Measurements from ENCODE around the gene PAPSS1. TPM values are rescaled to one million over a fixed set of nuclear protein-coding genes. Genes with fewer than 3 reads are reported as not detected.

Gene PAPSS1
- total and polyA plus RNA-seq, 9 of the 15 experiments (the other 6 are each of a cell fraction or from before 2014, with no cell fraction given): 21.1 to 53.9 (median 41.9) TPM

DNA sequence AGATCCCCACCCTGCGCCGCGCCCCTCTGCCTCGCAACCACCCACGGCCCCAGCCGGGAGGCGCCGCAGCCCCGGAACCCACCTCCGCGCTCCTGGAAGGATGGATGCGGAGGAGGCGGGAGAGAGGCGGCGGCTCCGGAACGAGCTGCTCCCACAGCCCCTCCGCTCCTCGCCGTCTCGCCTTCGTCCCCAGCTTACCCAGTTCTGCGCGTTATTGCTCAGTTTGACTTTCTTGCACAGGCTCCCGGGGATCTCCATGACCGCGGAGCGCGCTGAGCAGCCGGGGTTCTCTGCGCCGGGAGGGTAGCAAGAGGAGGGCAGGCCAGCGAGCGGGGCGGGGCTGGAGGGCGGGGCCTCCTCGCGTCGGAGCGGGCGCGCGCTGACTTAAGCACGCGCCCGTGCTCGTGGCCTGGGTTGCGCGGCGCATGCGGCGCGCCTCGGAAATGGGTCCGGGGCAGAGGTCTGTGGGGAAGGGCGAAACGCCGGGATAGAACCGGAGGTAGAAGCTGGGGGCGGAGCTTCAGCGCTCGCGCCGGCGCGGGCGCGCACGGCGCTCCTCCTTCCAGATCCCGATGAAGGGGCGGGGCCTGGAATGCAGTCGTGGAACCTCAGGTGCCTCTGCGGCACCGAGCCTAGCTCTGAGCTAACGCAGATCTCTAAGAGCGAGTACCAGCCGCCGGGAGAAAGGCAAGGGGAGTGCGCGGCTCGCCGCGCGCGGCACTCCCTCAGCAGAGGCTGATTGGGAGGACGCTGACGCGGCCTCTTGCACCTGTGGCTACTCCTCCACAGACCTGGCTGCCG is at the start of gene PAPSS1 (continued):
- TF ChIP-seq MECOM (CRISPR knock-in tag; IDR thresholded peaks at IDR 0.05) (no peak), ZNF12 (CRISPR knock-in tag; IDR thresholded peaks at IDR 0.05) (no peak), ZKSCAN3 (CRISPR knock-in tag; IDR thresholded peaks at IDR 0.05) (no peak), SPI1 (IDR thresholded peaks at IDR 0.05; ENCODE audit: borderline replicate concordance, low read depth, low read length) (no peak), IRF2 (CRISPR knock-in tag; IDR thresholded peaks at IDR 0.05) (no peak), TFAM (CRISPR knock-in tag; conservative IDR thresholded peaks at IDR 0.05) (no peak), CBX3 (IDR thresholded peaks at IDR 0.05; ENCODE audit: borderline replicate concordance in 1 of 2, low read length in 2 of 2) (no peak), GTF2B (IDR thresholded peaks at IDR 0.05; ENCODE audit: extremely low read depth, insufficient read length) (no peak), HDGF (IDR thresholded peaks at IDR 0.05) (no peak), ZNF561 (CRISPR knock-in tag; conservative IDR thresholded peaks at IDR 0.05) (no peak), TCFL5 (CRISPR knock-in tag; conservative IDR thresholded peaks at IDR 0.05) (no peak), BRF1 (IDR thresholded peaks at IDR 0.05; ENCODE audit: borderline replicate concordance, extremely low read depth, insufficient read length) (no peak), COPS2 (conservative IDR thresholded peaks at IDR 0.05) (no peak), SLC30A9 (CRISPR knock-in tag; IDR thresholded peaks at IDR 0.05) (no peak), ZNF224 (CRISPR knock-in tag; IDR thresholded peaks at IDR 0.05) (no peak), HCFC1 (IDR thresholded peaks at IDR 0.05; ENCODE audit: low read depth, low read length) (peak; percentile 65; the same call in 1 of the 2 replicates), BMI1 (IDR thresholded peaks at IDR 0.05; ENCODE audit: low read length) (no peak)
- TF ChIP-seq, protein P1, sequence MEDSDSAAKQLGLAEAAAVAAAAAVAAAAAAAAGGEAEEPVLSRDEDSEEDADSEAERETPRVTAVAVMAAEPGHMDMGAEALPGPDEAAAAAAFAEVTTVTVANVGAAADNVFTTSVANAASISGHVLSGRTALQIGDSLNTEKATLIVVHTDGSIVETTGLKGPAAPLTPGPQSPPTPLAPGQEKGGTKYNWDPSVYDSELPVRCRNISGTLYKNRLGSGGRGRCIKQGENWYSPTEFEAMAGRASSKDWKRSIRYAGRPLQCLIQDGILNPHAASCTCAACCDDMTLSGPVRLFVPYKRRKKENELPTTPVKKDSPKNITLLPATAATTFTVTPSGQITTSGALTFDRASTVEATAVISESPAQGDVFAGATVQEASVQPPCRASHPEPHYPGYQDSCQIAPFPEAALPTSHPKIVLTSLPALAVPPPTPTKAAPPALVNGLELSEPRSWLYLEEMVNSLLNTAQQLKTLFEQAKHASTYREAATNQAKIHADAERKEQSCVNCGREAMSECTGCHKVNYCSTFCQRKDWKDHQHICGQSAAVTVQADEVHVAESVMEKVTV (CRISPR knock-in tag; IDR thresholded peaks at IDR 0.05): no peak
- TF ChIP-seq, protein P2, sequence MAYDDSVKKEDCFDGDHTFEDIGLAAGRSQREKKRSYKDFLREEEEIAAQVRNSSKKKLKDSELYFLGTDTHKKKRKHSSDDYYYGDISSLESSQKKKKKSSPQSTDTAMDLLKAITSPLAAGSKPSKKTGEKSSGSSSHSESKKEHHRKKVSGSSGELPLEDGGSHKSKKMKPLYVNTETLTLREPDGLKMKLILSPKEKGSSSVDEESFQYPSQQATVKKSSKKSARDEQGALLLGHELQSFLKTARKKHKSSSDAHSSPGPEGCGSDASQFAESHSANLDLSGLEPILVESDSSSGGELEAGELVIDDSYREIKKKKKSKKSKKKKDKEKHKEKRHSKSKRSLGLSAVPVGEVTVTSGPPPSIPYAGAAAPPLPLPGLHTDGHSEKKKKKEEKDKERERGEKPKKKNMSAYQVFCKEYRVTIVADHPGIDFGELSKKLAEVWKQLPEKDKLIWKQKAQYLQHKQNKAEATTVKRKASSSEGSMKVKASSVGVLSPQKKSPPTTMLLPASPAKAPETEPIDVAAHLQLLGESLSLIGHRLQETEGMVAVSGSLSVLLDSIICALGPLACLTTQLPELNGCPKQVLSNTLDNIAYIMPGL (CRISPR knock-in tag; IDR thresholded peaks at IDR 0.05): no peak
- TF ChIP-seq, protein P3, sequence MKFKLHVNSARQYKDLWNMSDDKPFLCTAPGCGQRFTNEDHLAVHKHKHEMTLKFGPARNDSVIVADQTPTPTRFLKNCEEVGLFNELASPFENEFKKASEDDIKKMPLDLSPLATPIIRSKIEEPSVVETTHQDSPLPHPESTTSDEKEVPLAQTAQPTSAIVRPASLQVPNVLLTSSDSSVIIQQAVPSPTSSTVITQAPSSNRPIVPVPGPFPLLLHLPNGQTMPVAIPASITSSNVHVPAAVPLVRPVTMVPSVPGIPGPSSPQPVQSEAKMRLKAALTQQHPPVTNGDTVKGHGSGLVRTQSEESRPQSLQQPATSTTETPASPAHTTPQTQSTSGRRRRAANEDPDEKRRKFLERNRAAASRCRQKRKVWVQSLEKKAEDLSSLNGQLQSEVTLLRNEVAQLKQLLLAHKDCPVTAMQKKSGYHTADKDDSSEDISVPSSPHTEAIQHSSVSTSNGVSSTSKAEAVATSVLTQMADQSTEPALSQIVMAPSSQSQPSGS (CRISPR knock-in tag; IDR thresholded peaks at IDR 0.05): no peak
- TF ChIP-seq, protein P4, sequence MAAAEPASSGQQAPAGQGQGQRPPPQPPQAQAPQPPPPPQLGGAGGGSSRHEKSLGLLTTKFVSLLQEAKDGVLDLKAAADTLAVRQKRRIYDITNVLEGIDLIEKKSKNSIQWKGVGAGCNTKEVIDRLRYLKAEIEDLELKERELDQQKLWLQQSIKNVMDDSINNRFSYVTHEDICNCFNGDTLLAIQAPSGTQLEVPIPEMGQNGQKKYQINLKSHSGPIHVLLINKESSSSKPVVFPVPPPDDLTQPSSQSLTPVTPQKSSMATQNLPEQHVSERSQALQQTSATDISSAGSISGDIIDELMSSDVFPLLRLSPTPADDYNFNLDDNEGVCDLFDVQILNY (CRISPR knock-in tag; IDR thresholded peaks at IDR 0.05): 0 out of 2 replicates have a peak, but pooled peaks have one; percentile 19
- TF ChIP-seq, protein P5, sequence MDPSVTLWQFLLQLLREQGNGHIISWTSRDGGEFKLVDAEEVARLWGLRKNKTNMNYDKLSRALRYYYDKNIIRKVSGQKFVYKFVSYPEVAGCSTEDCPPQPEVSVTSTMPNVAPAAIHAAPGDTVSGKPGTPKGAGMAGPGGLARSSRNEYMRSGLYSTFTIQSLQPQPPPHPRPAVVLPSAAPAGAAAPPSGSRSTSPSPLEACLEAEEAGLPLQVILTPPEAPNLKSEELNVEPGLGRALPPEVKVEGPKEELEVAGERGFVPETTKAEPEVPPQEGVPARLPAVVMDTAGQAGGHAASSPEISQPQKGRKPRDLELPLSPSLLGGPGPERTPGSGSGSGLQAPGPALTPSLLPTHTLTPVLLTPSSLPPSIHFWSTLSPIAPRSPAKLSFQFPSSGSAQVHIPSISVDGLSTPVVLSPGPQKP (CRISPR knock-in tag; IDR thresholded peaks at IDR 0.05): no peak

All from K562 (cell line).